ENCODE measurements around the gene ACOT8.

DNA sequence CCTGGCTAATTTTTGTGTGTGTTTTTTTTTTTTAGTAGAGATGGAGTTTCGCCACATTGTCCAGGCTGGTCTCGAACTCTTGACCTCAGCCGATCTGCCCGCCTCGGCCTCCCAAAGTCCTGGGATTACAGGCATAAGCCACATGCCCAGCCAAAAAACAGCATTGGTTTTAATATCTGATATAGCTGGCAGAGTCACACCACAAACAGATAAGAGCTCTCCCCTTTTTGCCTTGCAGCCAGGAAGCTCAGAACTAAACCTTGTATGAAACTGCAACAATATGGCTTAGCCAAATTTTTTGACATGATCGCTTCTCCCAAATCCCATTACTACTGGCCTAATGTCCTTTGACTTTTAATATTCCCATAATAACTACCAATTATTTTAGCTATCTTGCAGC is 4.9 kb downstream of the ACOT8 start:
- no peak for TF ChIP-seq POLR2A (IDR thresholded peaks at IDR 0.05)
- TF ChIP-seq, protein P1, sequence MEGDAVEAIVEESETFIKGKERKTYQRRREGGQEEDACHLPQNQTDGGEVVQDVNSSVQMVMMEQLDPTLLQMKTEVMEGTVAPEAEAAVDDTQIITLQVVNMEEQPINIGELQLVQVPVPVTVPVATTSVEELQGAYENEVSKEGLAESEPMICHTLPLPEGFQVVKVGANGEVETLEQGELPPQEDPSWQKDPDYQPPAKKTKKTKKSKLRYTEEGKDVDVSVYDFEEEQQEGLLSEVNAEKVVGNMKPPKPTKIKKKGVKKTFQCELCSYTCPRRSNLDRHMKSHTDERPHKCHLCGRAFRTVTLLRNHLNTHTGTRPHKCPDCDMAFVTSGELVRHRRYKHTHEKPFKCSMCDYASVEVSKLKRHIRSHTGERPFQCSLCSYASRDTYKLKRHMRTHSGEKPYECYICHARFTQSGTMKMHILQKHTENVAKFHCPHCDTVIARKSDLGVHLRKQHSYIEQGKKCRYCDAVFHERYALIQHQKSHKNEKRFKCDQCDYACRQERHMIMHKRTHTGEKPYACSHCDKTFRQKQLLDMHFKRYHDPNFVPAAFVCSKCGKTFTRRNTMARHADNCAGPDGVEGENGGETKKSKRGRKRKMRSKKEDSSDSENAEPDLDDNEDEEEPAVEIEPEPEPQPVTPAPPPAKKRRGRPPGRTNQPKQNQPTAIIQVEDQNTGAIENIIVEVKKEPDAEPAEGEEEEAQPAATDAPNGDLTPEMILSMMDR (IDR thresholded peaks at IDR 0.05) = no peak
